Islet precursor cell (in vitro differentiated cells): ENCODE data around the gene USP33.
"Not testable (repeated sequence)": the region's sequence is repeated elsewhere in the genome, so short reads cannot be mapped to it uniquely, and the experiment has no call there.

Source experiments
- DNase-seq: peaks from one replicate; pipeline ENCODE4 v3.0.0-alpha.2; 2018

The USP33 gene

GRCh38 chr1:77732090-77732489 is 27.6 kb downstream of the USP33 start:
- no peak for DNase-seq

- no peak for DNase-seq
Observed at GRCh38 chr1:77725706-77726105, 33.9 kb downstream of the USP33 start.

- no peak for DNase-seq
Observed at GRCh38 chr1:77718181-77718580, 41.5 kb downstream of the USP33 start.

- DNase-seq: no peak
Observed at GRCh38 chr1:77716065-77716464, 43.6 kb downstream of the USP33 start.

GRCh38 chr1:77709727-77710126 is 49.9 kb downstream of the USP33 start:
- no peak for DNase-seq

- DNase-seq: no peak
Observed at GRCh38 chr1:77706321-77706720, 53.3 kb downstream of the USP33 start.

- no peak for DNase-seq
Observed at GRCh38 chr1:77704736-77705135, 54.9 kb downstream of the USP33 start.

GRCh38 chr1:77699673-77700072 is 60.0 kb downstream of the USP33 start:
- not testable (repeated sequence) for DNase-seq

- DNase-seq: no peak
Observed at GRCh38 chr1:77697441-77697840, 62.2 kb downstream of the USP33 start.

- DNase-seq: no peak
Observed at GRCh38 chr1:77688939-77689338, 70.7 kb downstream of the USP33 start.

GRCh38 chr1:77687519-77687906 is 72.1 kb downstream of the USP33 start:
- DNase-seq: peak; percentile 86

GRCh38 chr1:77686796-77687518 is 72.7 kb downstream of the USP33 start:
- DNase-seq: no peak

GRCh38 chr1:77683160-77684148 is 76.2 kb downstream of the USP33 start:
- DNase-seq: peak; percentile 98

GRCh38 chr1:77682460-77683159 is 77.0 kb downstream of the USP33 start, which contains the start of gene ZZZ3:
Gene ZZZ3 (minus strand): TSS chr1:77682658. CDS start chr1:77633354, 49,304 bp downstream.
- peak; percentile 96 for DNase-seq

- DNase-seq: no peak
Observed at GRCh38 chr1:77680173-77680572, 79.5 kb downstream of the USP33 start.

- no peak for DNase-seq
Observed at GRCh38 chr1:77678660-77679610, 80.7 kb downstream of the USP33 start.

- not testable (repeated sequence) for DNase-seq
Observed at GRCh38 chr1:77674807-77675206, 84.8 kb downstream of the USP33 start.

- no peak for DNase-seq
Observed at GRCh38 chr1:77673716-77674355, 85.8 kb downstream of the USP33 start.

GRCh38 chr1:77673030-77673429 is 86.6 kb downstream of the USP33 start:
- DNase-seq: no peak

GRCh38 chr1:77672374-77672773 is 87.3 kb downstream of the USP33 start:
- DNase-seq: no peak

- DNase-seq: no peak
Observed at GRCh38 chr1:77671836-77672235, 87.8 kb downstream of the USP33 start.
